GM19463 (cell line): Measurements from ENCODE around the gene RBMS2.

ENCODE experiments used
- ATAC-seq: cut with Tn5 transposase; IDR thresholded peaks from one replicate; pipeline ENCODE4 v1.9.1; 2021; ENCODE audit warnings: mild to moderate bottlenecking, moderate library complexity; ENCODE audit not compliant: unreplicated experiment

Gene RBMS2

DNA sequence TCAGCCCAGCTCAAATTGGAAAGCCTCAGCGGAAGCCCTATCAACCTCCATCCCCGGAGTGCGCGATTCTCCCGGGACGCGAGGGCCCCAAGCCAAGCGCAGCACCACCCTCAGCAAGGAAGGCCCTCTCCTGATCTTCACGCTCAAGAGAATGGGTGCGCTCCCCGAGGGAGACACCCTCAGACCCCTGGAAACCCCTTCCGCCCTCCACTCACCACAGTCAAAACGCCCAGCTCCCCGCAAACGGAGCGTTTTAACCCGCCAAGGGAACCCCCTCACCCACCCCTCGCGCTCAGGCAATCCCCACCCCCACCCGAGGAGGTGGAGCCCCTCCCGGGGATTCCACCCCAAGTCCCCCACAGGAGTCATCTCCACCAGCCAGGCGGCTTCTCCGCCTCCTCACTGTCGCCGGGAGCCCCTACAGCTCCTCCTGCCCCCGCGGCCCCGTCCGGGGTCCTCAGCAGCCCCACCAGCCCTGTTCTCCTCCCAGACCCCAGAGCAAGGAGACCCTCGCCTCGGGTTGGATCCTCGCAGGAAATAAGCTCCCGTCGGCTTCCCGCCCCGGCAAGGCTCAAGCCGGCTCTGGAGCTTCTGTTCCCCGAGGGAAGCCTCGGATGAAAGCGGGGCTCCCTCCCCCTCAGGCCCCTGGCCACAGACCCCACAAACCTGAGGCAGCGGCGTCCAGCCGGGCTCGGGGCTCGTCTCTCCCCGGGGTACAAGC is 108.0 kb downstream of the RBMS2 start:
- ATAC-seq = peak; percentile 1

DNA sequence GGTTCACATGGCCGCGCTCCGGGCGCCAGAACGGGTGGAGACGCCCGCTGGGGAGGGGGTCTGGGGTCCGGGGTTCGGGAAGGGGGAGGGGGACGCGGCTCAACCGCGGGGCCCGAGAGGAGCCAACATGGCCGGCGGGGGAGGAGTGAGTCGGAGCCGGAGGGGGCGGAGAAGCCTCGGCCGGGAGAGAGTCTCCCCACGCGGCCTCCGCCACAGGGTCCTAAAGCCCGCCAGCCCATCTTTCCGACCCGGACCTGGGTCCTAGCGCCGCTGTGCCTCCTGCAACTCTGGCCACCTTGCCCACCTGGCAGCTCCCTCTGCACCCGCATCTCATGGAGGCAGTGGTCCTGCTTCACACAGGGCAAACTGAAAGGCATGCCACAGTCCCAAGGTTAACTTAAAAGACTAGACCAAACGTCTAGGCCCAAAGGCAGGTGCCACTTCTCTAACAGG is 108.6 kb downstream of the RBMS2 start, which contains the start of gene BAZ2A:
Gene BAZ2A, minus strand, starts transcription at position 147 of the 453 bp plus-strand sequence. CDS start 12,796 bp downstream, outside the sequence.
- peak; percentile 61 for ATAC-seq

DNA sequence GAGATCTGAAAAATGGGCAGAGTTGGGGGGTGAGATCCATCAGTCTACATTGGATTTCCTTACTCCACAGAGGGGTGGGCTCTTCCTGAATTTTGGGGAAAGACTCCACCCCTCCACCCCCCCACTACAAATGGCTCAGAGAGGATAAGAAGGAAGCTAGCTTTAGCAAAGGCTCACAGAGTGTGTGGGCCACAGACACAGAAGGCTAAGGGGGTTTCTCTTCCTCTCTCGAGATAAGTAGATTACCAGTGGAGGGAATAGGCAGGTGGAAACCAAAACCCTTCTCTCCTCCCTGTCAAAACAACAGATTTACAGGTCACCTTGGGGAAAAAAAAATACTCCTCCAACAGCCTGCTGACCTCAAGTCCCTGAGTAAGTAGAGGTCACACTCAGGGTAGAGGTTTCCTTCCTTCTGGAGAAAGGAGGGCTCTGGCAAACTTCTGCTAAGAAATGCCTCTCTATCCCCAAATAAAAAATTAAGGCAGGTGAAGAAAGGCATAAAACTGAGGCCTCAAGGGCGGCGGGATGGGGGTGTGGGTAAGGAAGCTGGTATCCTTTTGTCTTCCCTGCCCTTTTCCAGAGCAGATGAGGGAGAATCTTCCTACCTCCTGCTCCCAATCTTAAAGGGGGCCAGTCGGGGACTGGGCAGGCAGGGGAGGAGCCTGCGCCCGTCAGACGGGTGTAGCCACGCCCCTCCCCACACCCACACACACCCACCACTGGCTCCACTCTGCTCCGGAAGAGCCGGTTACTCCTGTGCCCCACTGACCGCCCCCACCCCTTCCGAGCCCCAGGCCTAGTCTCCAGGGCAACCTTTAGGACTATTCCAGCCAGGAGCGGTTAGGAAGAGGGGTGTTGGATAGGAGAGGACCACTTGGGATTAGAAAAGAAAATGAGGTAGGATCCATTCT is 110.4 kb downstream of the RBMS2 start:
- ATAC-seq = peak; percentile 20

DNA sequence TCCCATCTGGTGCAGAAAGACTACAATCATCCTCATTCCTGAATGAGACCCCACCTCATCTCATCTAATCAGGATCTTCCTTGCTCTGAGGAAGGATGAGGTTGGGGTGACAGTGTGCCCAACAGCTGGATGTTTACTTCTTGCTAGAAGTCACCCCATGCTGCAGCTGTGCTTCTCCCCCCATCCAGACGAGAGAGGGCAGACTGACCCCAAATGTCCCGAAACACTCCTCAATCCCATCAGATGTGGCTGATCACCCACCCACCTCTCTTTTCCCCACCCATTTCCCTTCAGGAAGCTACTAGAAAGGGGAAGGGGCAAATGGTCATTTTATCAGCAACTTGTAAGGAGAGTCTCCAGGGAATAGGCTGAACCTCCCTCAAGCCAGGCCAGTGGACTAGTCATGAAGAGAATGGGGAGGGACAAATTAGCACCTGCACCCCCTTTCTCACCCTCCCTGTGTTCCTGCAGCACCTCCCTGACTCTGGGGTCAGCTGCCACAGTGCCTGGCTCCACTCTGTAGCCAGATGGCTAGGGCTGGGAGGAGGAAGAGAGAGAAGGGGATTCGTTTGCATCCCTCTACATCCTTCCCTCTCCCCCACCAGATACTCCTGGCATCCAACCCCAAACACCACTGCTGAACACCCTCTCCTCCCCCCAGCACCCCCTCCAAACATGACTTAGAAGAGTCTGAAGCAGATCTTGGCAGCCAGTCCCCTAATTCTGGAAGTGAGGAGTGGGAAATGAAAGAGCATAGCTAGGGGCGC is 111.3 kb downstream of the RBMS2 start:
- no peak for ATAC-seq

DNA sequence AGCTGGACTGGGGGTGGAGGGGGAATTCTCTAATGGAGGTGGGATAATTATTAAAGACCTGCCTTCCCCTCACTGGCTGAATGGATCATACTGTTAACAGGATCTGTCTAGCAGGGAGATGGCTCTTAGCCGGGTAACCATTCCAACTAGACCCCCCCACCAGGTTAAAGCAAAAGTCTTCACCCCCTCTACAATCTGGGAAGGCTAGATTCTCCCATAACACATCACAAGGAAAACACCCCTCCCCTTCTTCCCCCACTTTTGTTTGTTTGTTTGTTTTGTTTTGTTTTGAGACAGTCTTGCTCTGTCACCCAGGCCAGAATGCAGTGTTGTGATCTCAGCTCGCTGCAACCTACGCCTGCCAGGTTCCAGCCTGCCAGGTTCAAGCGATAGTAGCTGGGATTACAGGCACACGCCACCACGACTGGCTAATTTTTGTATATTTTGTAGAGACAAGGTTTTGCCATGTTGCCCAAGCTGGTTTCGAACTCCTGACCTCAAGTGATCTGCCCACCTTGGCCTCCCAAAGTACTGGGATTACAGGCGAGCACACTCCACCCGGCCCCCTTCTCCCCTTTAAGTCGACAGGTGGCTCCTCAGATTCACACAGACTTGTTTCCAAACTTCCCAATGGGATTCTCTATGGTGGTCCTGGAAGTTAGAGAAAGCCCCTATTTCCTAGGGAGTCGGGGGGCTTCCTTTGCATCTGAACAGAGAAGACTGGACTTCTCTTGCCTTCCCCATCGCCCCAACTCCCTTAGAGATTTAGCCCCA is 112.0 kb downstream of the RBMS2 start:
- no peak for ATAC-seq

DNA sequence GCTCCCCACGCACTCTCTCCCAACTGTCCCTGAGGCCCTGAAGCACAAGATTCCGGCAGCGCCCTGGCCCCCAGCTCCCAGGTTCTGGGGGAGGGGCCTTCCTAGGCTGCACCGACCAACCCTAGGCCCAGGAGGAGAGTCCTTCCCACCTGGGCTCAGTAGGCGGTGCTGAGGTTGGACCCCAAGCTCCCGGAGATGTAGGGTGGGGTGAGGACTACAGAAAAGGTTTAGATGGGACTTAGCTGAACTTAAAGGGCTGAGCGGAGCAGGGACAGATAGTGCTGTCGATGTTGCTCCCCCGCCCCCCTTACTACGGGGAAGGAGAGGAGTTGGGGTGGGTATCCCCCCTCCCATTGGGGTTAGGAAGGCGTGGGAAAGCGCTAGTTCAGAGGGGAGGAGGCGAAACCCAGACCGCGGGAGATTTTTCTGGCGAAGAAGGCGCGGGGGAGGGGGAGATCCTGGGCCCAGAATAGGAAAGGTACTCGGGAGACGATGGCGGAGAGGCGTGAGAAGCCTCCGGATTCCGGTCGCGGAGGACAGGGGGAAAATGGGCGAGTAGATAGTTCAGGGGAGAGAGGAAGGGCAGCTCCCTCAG is 112.7 kb downstream of the RBMS2 start:
- no peak for ATAC-seq

DNA sequence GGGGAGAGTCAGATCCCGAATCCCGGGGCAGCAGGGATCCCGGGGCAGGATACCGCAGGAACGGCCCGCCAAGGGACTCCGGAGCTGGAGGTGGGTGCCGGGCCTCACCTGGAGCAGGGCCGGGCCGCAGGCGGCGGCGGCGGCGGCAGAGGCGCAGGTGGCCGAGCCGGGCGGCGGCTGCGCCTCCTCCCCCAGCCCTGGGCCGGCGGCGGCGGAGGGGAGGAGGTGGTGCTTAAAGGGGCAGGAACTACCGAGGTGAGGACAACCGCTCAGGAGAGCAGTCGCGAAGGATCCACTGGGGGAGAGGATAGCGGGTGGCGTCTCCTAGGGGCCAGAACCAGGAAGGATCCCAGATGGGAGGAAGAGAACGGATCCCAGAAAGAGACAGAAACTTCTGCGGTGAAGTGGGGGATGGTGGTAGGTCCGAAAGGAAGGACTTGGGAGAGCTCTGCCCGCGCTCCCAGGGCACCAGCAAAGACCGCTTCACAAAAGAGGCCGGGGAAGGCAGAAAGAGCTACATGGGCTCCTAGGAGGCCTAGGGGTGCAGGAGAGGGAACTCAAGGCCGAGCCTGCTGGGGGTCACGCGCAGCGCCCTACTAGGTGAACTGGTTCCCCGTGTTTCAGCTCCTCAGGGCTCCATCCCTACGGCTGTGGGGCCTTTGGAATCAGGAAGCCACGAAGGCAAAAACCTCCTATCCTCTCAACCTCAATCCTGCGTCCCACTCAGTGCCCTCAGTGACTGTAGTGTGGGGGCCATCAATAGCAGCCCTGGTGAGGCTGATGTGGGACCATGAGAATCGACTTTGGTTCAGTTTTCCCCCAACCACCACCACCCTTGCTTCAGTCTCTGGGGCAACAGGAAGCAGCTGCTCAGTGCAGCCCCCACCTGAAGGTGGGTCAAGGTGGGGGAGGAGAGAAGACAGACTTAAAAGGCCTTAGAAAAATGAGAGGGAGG is 113.5 kb downstream of the RBMS2 start:
- no peak for ATAC-seq

DNA sequence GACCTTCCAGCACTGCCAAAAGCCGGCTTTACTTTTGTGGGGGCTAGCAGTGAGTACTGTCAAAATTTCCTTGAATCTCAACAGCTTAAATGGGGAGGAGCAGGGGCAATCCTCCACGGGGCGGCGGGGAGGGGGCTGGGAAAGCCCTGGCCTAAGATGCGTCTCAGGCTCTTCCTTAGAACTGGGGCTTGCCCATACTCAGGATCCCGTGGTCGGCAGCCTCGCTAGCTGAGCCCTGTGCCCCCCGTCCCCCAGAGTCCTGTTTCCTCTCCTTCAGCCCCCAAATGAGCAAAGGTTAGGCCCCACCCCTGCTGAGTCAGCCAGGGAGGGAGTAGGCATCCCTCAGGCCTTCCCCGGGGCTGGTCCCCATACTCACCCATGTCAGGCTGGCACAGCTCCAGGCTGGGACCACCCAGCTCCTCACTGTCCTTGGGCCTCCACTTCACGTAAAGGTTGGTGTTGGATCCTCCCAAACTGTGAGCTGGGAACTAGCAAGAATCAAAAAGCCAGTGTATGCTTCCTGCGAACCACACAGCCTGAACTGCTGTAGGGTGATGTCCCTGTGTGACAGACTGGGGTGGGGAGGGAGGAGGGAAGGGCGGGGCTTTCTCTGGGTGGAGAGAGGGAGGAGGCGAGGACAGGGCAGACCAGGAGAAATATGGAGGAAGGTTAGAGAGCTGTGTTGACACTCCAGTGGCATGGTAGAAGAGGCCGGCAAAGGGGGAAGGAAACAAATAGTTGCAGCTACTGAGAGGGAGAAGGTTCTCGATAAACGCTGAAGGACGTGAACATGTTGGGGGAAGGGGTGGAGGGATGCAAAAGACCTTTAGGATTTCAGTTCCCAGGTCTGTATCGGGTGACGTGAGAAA is 114.4 kb downstream of the RBMS2 start:
- ATAC-seq = peak; percentile 49

DNA sequence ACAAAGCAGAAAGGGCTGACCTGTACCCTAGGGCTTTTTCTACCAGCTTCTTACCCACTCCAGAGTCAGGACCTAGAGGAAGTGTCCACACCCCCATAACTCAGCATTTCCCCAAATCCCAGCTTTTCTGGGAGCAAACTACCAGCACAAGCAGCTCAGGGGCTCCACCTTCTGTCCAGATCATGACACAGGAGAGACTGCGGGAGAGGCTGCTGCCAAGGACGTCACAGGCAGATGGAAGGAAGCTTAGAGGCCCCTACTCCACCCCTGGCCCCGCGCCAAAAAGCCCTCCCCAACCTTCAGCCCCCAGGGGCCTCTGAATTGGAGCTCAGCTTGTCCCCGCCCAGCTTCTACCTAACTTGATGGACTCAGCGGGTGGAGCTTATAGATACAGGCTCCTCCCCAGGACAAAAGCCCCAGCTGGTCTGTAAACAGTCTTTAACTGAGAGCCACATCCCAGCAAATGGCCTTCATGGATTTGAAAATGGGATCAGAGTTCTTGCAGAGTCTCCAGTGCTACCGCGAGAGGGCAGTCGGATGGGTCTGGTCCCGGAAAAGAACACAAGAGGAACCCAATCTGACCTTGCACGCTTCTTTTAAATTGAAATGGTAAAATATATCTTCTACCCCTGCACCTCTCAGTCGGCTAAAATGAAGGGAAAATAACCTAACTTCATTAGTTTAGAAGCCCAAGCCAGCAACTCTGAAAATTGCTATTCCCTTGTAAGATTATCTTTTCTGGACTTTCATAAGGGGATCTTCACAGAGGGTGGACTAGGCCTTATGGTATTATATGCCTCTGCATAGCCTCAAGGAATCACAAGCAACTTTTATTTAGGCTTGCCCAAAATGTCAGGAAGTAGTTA is 115.3 kb downstream of the RBMS2 start:
- ATAC-seq = peak; percentile 50

DNA sequence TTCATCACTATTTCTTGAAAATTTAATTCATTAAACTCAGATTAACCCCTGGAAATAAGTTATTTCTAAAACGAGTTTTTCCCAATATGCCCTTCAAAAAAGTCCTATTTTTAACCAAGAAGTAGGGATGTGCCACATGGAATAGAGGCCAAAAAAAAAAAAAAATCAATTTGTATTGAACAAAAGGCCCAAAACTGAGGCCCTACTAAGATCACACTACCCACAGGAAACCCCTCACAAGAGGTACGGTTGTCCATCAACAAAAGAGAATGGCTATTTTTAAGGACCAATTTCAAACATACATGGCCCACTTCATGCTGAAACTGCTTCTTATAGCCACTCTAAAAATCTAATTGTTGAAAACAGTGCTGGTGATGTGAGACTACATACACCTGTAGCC is 116.0 kb downstream of the RBMS2 start:
- no peak for ATAC-seq

DNA sequence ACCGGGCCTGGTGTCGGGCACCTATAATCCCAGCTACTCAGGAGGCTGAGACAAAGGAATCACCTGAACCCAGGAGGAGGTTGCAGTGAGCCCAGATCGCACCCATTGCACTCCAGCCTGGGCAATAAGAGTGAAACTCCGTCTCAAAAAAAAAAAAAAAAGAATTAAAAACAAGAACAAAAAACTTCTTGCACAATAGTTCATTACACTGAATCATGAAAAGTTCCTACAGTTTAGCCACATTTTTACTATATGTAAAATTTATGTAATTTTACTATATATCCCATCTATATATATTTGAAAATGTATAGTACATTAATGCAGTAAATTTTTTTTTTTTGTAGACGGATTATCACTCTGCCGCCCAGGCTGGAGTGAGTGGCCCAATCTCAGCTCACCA is 119.6 kb downstream of the RBMS2 start:
- ATAC-seq = no peak

DNA sequence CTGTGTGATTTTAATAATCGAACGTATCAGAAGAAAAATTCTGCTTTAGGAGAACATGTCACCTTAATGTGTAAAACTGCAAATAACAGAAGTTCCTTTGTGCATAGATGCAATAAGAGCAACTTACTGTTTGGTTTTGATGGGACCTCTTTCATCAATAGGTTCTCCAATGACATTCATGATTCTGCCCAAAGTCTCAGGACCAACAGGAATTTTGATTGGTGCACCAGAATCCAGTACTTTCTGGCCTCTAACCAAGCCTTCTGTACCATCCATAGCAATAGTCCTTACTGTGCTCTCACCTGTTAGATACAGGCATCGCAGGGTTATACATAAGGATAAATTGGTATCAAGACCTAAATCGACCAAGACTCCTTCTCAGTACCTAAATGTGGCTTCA is 123.0 kb downstream of the RBMS2 start:
- no peak for ATAC-seq

DNA sequence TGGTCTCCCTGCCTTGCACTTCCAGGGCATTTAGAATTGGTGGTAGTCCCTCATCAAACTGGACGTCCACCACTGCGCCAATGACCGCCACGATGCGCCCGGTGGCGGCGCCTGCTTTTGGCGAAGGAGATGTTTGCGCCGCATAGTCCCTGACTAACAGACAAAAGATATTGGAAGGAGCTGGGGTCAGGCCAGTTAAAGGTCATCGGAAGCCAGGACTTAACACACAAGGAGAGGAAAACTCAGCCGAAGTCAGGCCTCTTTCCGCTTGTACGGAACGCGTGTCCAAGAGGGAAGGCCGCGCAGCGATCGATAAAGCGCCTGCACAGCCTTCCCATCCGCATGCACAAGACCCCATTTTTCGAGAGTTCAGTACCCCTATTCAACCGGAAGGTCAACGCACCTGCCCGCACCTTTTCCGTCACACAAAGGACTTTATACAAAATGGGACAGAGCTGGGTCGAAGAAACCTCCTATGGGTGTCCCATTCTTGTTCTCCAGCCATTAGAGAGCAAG is 123.6 kb downstream of the RBMS2 start:
- no peak for ATAC-seq
